AG04449 (cell line): Measurements from ENCODE around the gene REC114.
"Not testable (repeated sequence)": the region's sequence is repeated elsewhere in the genome, so short reads cannot be mapped to it uniquely, and the experiment has no call there.

Experiments used
- CTCF ChIA-PET: fragments of 350-600 bp; formaldehyde crosslinking; extraction: SDS; loops from one replicate; lab custom pipeline; 2021; ENCODE audit warnings: antibody characterized with exemption; lab: Yijun Ruan, JAX
- POLR2A ChIA-PET: fragments of 400-600, 350-600 bp; formaldehyde crosslinking; extraction: SDS; loops from one replicate; lab custom pipeline; 2020; ENCODE audit warnings: antibody characterized with exemption, inconsistent platforms; lab: Yijun Ruan, JAX
- DNase-seq: peaks from one replicate; pipeline ENCODE4 v3.0.0-alpha.2; 2010; ENCODE audit warnings: low read depth, low spot score
- H3K4me3 ChIP-seq: 2 replicates; pipeline ENCODE4 v1.5.1; 2011; ENCODE audit warnings: low read depth, mild to moderate bottlenecking, control low read depth, low read length
- CTCF ChIP-seq: IDR thresholded peaks from one replicate; pipeline ENCODE4 v1.5.1; 2011; ENCODE audit warnings: mild to moderate bottlenecking, moderate library complexity, low read length, control low read depth, inconsistent platforms; ENCODE audit not compliant: insufficient read depth; ENCODE audit errors: missing control alignments

REC114 gene

GRCh38 chr15:73442968-73443367 lies at the start of gene REC114:
Gene REC114, plus strand, starts transcription at chr15:73443164. Its CDS starts 22 bp downstream, at chr15:73443186.
- ChIA-PET POLR2A (no interaction called here), CTCF (no interaction called here)
- TF ChIP-seq CTCF: no peak
- DNase-seq: no peak
- no peak within 1 kb of the TSS for H3K4me3 ChIP-seq

- ChIA-PET POLR2A (no interaction called here), CTCF (no interaction called here)
- H3K4me3 ChIP-seq: no peak overlapping the region
- DNase-seq: no peak
- no peak for TF ChIP-seq CTCF
Measured at GRCh38 chr15:73393336-73393735, 49.6 kb upstream of the REC114 start.

- no peak for TF ChIP-seq CTCF
- H3K4me3 ChIP-seq: no peak overlapping the region
- ChIA-PET POLR2A (no interaction called here), CTCF (no interaction called here)
- no peak for DNase-seq
Measured at GRCh38 chr15:73394782-73395181, 48.2 kb upstream of the REC114 start.

GRCh38 chr15:73395671-73396070 lies 47.3 kb upstream of the REC114 start:
- CTCF ChIA-PET: no interaction called here
- no peak overlapping the region for H3K4me3 ChIP-seq
- POLR2A ChIA-PET: no interaction called here
- no peak for DNase-seq
- TF ChIP-seq CTCF: no peak

GRCh38 chr15:73397461-73397860 lies 45.5 kb upstream of the REC114 start:
- ChIA-PET POLR2A (no interaction called here), CTCF (no interaction called here)

GRCh38 chr15:73398861-73399260 lies 44.1 kb upstream of the REC114 start:
- no peak for DNase-seq
- CTCF ChIA-PET: no interaction called here
- POLR2A ChIA-PET: no interaction called here
- H3K4me3 ChIP-seq: no peak overlapping the region
- no peak for TF ChIP-seq CTCF

More at GRCh38 chr15:73397461-73397860, 45.5 kb upstream of the REC114 start:
- no peak overlapping the region for H3K4me3 ChIP-seq
- TF ChIP-seq CTCF: no peak
- no peak for DNase-seq

- CTCF ChIA-PET, H3K4me3 ChIP-seq, DNase-seq, POLR2A ChIA-PET: not testable (repeated sequence)
Measured at GRCh38 chr15:73400222-73400621, 42.7 kb upstream of the REC114 start.
